ENCODE measurements around the gene PRKCD. TPM values are rescaled to one million over a fixed set of nuclear protein-coding genes. Genes with fewer than 3 reads are reported as not detected.

The PRKCD gene
- total RNA-seq, 1 donor from 2014 or later = 1.9 TPM

GRCh38 chr3:53170325-53171063 is 9.5 kb downstream of the PRKCD start:
- no peak for DNase-seq (ENCODE audit: low read depth in 2 of 2)

- DNase-seq (ENCODE audit: low read depth in 2 of 2) = no peak
Observed at GRCh38 chr3:53171064-53171418, 10.0 kb downstream of the PRKCD start.

- DNase-seq (ENCODE audit: low read depth in 2 of 2) = no peak
Observed at GRCh38 chr3:53171827-53172505, 11.0 kb downstream of the PRKCD start.

GRCh38 chr3:53173107-53173506 is 12.1 kb downstream of the PRKCD start:
- no peak for DNase-seq (ENCODE audit: low read depth in 2 of 2)

DNA sequence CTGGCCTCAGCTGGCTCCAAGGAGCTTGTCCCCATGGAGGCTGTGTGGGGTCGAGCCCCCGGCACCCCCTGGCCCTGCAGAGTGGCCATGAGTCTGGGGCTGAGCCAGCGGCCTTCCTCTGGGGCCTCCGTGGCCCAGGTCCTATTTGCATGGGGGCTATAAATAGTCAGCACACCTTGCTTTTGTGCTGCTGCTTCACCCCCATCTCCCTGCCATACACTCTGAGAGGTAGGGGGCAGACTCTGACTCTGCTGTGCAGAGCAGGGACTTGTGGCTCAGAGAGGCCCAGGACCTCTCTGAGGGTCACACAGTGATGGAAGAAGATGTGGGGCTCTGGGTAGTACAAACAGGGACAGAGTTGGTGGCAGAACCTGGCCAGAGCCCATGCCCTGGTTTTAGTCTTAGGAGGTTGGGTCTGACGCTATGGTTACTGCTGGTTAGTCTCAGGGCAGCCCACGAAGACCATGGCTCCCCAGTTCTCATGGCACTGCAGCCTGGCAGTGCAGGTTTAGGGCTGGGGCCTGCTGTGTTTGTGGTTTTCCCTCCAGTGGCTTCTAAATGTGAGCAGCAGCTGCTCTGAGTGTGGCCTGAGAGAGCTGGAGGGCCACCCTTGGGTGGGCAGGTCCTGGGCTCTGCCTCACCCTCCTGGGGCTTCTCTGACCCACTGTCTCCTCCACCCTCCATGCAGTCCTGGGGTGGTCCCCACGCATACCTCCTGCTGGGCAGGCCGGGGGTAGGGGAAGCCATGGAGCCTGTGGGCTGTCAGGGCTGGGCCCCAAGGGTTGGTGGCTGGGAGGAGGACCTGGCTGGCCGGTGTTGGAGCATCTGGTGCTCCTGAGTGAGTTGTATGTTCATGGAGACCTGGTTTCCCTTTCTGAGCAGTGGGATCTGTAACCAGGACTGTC is 13.6 kb downstream of the PRKCD start:
- no peak for DNase-seq (ENCODE audit: low read depth in 2 of 2)

DNA sequence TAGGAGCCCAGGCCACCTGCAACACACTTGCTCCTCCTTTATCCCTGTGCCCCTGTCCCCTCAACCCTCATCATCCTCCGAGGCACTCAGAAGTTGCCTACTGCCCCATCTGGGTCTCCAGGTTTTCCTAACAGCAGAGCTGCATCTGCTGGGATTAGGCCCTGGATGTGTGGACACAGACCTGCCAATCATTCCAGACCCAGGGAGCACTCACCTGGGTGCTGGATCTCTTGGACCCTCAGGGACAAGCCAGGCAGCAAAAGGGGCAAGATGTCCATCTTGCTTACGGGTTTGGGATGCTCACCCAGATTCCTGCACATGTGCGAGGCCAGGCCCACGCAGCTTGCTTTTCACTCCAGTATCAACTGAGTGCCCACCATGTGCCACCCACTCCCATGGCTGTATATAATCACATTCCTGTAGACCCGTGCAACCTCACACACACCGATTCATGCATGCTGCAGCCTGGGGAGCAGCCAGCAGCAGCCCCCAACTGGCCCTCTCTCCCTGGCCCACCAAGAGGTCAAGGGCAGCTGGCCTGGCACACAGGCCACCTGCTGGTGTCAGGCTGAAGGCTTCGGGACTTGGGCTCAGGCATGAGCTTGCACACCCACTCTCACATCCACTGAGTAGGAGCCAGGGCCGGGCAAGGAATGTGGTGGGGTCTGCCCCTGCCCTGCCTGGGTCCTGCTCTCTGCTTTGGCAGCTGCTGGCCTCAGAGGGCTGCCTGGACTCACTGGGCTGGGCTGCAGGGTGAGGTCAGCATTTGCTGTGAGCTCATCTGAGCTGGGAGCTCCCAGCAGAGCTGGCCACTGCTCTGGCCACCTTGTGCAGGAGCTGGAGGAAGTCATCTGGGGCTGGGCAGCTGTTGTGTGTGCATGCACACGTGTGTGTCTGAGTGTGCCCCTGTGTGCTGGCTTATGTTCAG is 14.9 kb downstream of the PRKCD start:
- DNase-seq (ENCODE audit: low read depth in 2 of 2) = no peak

DNA sequence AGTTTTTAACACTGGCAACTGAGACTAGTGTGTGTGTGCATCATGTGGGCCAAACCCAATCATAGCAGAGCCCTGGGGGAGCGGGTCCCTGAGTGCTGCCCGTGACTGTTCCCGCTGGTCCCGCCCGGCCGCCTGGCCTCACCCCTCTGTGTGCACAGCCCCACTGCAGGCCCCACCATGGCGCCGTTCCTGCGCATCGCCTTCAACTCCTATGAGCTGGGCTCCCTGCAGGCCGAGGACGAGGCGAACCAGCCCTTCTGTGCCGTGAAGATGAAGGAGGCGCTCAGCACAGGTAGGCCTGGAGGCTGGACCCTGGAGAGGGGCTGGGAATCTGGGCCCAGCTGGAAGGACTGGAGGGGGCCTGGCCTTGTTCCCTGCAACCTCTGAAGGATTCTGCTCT is 17.2 kb downstream of the PRKCD start:
- DNase-seq (ENCODE audit: low read depth in 2 of 2) = no peak

- DNase-seq (ENCODE audit: low read depth in 2 of 2) = no peak
Observed at GRCh38 chr3:53179580-53179979, 18.6 kb downstream of the PRKCD start.

GRCh38 chr3:53180305-53181023 is 19.5 kb downstream of the PRKCD start:
- DNase-seq (ENCODE audit: low read depth in 2 of 2) = no peak

- DNase-seq (ENCODE audit: low read depth in 2 of 2) = no peak
Observed at GRCh38 chr3:53181024-53181371, 20.0 kb downstream of the PRKCD start.

- DNase-seq (ENCODE audit: low read depth in 2 of 2) = no peak
Observed at GRCh38 chr3:53181528-53181927, 20.5 kb downstream of the PRKCD start.

DNA sequence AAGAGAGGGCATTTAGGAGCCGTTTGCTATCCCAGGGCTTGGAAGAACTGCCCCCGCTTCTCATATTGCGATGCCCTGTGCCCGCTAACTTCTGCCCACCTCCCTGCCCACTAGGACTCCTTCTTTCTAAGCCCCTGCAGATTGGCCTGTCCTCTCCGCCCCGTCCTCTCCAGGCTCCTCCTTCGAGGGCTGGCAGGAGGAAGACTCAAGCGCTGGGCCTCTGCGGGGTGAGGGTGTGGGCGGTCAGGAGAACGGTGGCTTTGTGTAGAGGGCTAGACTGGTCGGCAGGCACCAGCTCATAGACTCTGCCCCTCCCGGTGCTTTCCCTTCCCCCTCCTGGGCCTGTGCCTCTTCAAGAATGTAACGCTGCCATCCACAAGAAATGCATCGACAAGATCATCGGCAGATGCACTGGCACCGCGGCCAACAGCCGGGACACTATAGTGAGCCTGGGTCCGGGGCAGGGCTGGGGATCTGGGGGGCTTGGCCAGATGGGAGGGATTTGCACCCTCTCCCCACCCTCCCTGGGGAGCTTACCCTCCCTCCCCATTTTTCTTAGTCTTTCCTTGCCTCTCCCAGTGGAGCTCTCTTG is 21.9 kb downstream of the PRKCD start:
- no peak for DNase-seq (ENCODE audit: low read depth in 2 of 2)

DNA sequence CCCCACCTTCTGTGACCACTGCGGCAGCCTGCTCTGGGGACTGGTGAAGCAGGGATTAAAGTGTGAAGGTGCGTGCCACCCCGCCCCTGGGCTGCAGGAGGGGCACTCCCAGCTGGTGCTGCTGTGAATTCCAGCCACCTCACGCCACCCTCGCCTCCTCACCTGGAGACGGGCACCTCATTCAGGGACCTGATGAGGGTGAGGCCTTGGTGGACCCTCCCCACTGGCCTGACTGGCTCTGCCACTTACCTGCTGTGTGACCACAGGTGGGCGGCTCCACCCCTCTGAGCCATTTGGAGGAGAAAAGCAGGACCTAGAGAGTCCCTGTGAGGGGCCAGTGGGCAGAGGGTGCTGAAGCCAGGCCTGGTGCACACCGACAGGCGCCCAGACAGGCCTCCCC is 22.5 kb downstream of the PRKCD start:
- DNase-seq (ENCODE audit: low read depth in 2 of 2) = no peak

GRCh38 chr3:53184701-53185100 is 23.7 kb downstream of the PRKCD start:
- no peak for DNase-seq (ENCODE audit: low read depth in 2 of 2)

GRCh38 chr3:53185761-53186465 is 24.9 kb downstream of the PRKCD start:
- DNase-seq (ENCODE audit: low read depth in 2 of 2) = no peak

DNA sequence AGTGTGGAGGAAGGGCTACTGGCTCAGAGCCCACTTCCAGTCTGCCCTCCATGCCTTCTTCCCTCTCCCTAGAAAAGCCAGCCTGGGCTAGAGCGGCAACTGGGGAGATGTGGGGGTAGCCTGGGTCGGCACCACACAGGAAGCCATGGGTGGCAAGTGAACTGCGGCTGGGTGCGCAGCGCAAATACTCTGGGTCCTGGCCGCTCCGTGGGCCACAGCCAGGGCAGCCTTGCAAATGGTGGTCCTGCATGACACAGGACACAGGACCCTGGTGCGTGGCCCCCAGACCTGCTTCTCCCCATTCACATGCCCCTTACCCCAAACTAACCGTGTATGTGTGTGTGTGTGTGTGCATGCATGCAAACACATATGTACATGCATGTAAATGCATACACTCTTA is 25.7 kb downstream of the PRKCD start:
- DNase-seq (ENCODE audit: low read depth in 2 of 2) = no peak

- DNase-seq (ENCODE audit: low read depth in 2 of 2) = no peak
Observed at GRCh38 chr3:53187430-53187829, 26.4 kb downstream of the PRKCD start.

DNA sequence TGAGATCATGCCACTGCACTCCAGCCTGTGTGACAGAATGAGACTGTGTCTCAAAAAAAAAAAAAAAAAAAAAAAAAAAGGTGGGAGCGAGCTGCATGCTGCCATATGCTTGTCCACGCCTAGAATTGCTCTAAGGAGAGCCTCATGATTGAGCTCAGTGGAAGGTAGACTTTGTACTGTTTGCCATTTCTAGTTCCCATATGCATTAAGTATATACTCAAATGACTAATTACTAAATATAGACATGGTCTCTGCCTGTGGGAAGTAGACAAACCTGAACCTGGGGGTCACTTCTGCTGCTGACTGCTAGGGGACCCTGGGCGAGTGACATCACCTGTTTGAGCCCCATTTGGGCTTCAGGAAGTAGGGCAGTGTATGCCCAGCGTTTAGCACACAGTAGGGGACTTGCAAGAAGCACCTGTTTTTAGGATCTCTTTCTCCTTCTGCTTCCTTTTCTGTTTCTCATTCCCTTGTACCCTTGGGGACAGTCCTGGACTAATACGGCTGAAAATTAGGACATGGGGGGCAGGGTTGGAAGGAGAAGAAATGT is 27.2 kb downstream of the PRKCD start:
- DNase-seq (ENCODE audit: low read depth in 2 of 2) = no peak

- DNase-seq (ENCODE audit: low read depth in 2 of 2) = no peak
Observed at GRCh38 chr3:53188720-53189119, 27.7 kb downstream of the PRKCD start.
